Urinary bladder (tissue), 4 donors: Measurements from ENCODE around the gene LPIN1. TPM values are rescaled to one million over a fixed set of nuclear protein-coding genes. Genes with fewer than 3 reads are reported as not detected.

ENCODE experiments used
- DNase-seq: peaks from one replicate; pipeline ENCODE4 v3.0.0-alpha.2; 2015; ENCODE audit errors: extremely low spot score
- H3K27ac ChIP-seq: one replicate; pipeline ENCODE4 v1.5.1; 2013; ENCODE audit warnings: low read depth, mild to moderate bottlenecking, moderate library complexity
- H3K36me3 ChIP-seq: one replicate; pipeline ENCODE4 v1.6.1; 2013; ENCODE audit warnings: mild to moderate bottlenecking, moderate library complexity; ENCODE audit not compliant: insufficient read depth
- H3K4me1 ChIP-seq: one replicate; pipeline ENCODE4 v1.6.1; 2013; ENCODE audit warnings: mild to moderate bottlenecking, moderate library complexity; ENCODE audit not compliant: insufficient read depth
- H3K4me3 ChIP-seq: one replicate; pipeline ENCODE4 v1.5.1; 2013; ENCODE audit warnings: low read depth, low read length
- WGBS: extraction: QIAGEN DNeasy Blood & Tissue Kit; methylation state at CpG from one replicate; pipeline ENCODE4 v1.1.7; 2013; 5-methylcytosine and 5-hydroxymethylcytosine counted together
- polyA plus RNA-seq: library from polyadenylated mRNA; stranded (reverse); fragments of 200-250 nt; gene quantifications from one replicate; pipeline ENCODE4 v1.2.3, GENCODE V29; 2013
- small RNA-seq: library from RNA; depleted of rRNA; stranded (forward); fragments of <200 nt; gene quantifications from one replicate; pipeline ENCODE3, GENCODE V24; 2014
- total RNA-seq: library from RNA; depleted of rRNA; stranded (reverse); fragments of >200 nt; gene quantifications from one replicate; pipeline ENCODE4 v1.2.3, GENCODE V29; 2014
- donor health status: healthy with polysubstance abuse.
- donor health status: healthy.

LPIN1 gene
- total and polyA plus RNA-seq, 2 donors, result 27.3 to 34.1 TPM

DNA sequence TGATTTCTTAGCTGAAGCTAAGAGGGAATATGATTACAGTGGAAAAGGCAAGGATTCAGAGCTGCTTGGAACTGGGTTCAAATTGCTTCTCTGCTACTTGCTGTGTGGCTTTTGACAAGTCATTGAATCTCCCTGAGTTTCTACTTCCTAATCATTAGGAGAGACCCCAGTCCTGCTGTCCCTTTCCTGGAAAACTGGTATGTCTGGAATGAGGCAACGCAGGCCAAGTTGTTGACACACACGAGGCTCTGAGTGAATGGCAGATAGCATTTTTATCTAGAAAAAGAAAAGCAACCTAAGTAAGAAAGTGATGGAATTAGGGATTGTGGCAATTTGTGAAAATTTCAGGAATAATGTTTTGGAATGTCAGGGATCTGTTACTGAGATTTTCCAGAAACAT, 123.6 kb downstream of the LPIN1 start:
- 68% methylated on average over 2 of the region's 2 CpGs for WGBS
- Histone ChIP-seq H3K4me3 (no peak overlapping the region), H3K27ac (no peak overlapping the region), H3K4me1 (no peaks in the 10 kb centered on the region), H3K36me3 (no peaks in the 10 kb centered on the region)
- DNase-seq, result no peak

DNA sequence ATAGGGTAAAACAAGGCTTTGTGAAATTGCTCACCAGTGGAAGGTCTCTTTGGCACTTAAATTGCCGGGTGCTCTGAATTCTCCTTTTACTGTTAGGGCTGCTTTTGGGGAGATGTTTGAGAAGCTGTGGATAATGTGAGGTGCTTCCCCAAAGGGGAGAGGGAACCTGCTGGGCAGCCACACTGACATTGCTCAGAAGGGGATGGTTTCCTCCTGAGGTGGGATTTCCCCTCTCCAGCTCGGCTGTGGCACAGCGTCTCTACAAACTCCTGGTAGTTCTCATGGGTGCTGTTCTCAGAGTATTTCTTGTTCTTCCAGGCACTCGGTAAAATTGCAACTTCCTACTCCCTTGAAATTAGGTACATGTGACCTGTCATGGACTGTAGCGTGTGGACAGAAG, 124.2 kb downstream of the LPIN1 start:
- H3K4me1 ChIP-seq, result no peaks in the 10 kb centered on the region
- H3K27ac ChIP-seq, result no peak overlapping the region
- WGBS, result 90% methylated on average over 5 of the region's 5 CpGs
- no peaks in the 10 kb centered on the region for H3K36me3 ChIP-seq
- no peak for DNase-seq
- H3K4me3 ChIP-seq, result no peak overlapping the region

DNA sequence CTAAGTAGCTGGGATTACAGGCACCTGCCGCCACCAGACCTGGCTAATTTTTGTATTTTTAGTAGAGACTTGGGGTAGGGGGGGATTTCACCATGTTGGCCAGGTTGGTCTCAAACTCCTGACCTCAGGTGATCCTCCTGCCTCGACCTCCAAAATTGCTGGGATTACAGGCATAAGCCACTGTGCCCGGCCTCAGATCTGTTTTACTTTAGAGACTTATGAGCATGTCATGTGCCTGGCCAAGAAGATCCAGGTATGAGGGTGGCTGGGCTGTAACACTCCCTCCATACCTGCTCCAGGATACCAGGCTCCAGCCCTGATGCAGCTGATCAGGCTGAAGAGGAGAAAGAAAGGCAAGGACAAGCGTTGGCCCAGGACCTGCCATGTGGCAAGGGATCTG, 125.0 kb downstream of the LPIN1 start:
- no peak overlapping the region for H3K4me3 ChIP-seq
- no peaks in the 10 kb centered on the region for H3K36me3 ChIP-seq
- no peaks in the 10 kb centered on the region for H3K4me1 ChIP-seq
- no peak for DNase-seq
- no peak overlapping the region for H3K27ac ChIP-seq
- WGBS, result 90% methylated on average over 4 of the region's 4 CpGs

DNA sequence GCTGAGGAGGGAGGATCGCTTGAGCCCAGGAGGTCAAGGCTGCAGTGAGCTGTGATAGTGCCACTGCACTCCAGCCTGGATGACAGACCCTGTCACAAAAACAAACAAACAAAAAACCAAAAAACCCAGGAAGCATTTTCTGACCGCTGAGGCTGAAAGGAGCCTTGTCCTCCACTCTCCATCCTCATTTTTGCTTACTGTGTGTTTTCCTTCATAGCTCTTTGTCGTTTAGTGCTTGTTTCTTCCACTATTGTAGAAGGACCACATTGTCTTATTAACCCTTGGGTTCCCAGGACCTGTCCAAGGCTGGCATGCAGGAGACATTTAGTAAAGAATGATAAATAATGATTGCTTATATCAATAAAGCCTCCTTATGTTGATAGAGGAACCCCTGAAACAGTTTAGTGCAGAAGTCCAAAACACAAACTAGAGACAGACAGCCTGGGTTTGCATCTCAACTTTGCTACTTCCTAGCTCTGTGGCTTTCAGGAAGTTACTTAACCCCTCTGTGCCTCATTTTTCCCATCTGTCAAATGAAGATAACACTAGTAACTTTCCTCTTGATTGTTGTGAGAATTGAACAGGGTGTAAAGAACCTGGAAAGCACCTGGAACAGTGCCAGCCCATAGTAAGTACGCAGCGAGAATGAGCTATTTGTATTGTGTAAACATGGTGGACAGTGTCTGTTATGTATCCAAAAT, 126.0 kb downstream of the LPIN1 start:
- 45% methylated on average over 5 of the region's 5 CpGs for WGBS

DNA sequence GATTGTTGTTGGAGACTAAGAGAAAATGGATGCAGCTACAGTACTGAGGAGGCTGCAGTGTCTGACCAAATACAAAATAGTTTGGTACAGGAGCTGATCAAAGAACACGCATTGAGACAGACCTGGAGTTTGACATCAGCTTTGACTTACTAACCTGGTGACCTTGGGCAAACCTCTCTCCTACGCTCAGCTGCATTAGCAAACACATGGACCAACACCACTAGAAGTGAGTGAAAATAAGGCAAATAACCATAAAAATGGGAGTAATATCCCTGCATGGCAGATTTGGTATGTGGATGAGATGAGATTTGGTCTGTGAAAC, 126.5 kb downstream of the LPIN1 start:
- H3K4me1 ChIP-seq, result no peaks in the 10 kb centered on the region
- DNase-seq, result no peak
- no peak overlapping the region for H3K27ac ChIP-seq
- WGBS, result 91% methylated on average over 2 of the region's 2 CpGs
- H3K36me3 ChIP-seq, result no peaks in the 10 kb centered on the region
- no peak overlapping the region for H3K4me3 ChIP-seq

More for the DNA sequence above, 126.0 kb downstream of the LPIN1 start:
- DNase-seq, result no peak
- Histone ChIP-seq H3K27ac (no peak overlapping the region), H3K4me3 (no peak overlapping the region), H3K4me1 (no peaks in the 10 kb centered on the region), H3K36me3 (no peaks in the 10 kb centered on the region)

DNA sequence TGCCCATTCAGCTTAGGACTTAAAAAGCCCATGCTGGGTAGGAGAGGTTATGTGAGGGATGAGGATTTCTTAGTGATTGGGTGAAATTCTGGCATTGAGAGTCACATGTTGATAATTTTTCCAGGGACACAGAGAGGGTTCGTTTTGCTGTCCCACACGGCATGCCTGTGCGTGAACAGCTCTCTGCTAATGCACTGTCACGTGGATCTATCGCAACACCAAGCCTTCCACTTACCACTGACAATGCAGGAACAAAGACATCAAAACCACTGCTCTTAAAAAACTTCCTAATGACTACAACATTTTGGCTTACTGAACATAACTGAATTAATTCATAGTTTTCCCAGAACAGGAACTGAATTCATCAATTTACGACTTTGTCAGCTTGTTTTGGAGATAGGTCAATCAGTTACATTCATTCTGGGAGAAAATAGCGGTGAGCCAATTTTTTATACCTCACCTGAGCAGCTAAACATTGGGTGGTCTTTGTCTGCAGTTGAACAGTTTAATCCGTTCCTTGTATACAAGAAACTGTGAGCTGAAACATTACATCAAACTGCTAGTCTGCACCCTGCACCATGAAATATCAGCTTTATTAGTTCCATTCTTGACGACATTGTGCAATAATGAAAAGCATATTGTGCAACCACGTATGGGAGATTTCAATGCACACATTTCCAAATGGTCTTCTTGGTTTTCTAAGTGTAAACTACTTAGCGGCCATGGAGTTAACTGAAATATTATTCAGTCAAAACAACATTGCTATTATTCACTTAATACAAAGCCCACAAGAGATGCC, 127.1 kb downstream of the LPIN1 start:
- H3K4me3 ChIP-seq, result no peak overlapping the region
- H3K36me3 ChIP-seq, result no peaks in the 10 kb centered on the region
- H3K27ac ChIP-seq, result no peak overlapping the region
- 66% methylated on average over 11 of the region's 11 CpGs for WGBS
- H3K4me1 ChIP-seq, result no peaks in the 10 kb centered on the region
- DNase-seq, result no peak

DNA sequence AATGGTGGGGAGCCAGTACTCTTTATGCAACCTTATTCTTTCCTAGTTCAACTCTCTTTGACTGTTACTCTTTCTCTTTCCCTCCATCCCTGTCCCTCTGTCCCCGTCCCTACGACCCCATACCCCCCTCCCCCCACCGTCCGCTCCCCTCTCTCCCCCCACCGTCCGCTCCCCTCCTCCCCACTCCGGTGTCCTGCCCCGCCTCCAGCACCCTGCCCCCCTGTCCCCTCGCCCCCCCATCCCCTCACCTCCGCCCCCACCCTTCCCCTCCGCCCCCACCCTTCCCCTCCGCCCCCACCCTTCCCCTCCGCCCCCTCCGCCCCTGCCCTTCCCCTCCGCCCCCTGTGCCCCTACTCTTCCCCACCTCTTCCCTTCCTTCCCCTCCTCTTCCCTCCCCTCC, 128.4 kb downstream of the LPIN1 start:
- Histone ChIP-seq H3K4me1 (no peaks in the 10 kb centered on the region), H3K4me3 (no peak overlapping the region), H3K36me3 (no peaks in the 10 kb centered on the region), H3K27ac (no peak overlapping the region)
- no peak for DNase-seq
- WGBS, result 79% methylated on average over 15 of the region's 15 CpGs

DNA sequence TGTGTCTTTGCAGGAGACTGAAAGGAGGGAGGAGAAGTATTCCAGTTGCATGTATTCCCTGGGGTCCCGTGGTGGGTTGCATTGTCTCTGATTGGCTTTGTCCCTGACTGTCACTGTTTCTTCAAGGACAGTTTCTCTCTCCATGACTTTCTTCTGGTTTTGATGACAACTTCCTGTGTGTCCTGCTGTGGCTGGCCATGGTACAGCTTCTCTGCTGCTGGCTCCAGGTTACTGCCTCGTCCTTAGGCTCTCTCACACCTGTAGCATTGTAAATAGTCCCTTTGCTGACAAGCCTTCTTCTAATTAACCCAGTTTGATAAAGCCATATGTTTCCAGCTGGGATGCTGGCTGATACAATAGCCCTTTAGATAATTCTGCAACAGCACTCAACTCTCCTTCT, 129.0 kb downstream of the LPIN1 start:
- H3K36me3 ChIP-seq, result no peaks in the 10 kb centered on the region
- 78% methylated on average over 2 of the region's 2 CpGs for WGBS
- no peak for DNase-seq

DNA sequence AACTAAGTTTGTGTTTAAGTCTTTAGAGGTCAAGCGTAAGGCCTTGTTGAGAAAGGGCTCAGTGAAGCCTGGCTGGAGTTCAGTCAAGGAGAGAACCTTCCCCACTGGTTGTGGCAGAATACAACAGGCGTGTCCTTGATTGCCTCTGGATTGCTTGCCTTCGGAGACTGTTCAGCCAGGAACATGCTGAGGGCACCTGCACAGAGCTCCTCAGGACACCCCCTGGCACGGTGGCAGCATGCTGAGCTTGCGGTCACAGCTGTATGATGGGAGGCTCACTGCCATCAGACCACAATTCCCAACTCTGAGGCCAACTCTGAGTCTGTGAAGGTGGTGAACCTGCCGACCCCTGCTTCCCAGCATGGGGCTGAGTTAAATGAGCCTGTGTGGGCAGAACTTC, 130.0 kb downstream of the LPIN1 start:
- DNase-seq, result no peak
- Histone ChIP-seq H3K36me3 (no peaks in the 10 kb centered on the region), H3K4me1 (no peaks in the 10 kb centered on the region), H3K27ac (no peak overlapping the region), H3K4me3 (no peak overlapping the region)
- WGBS, result 97% methylated on average over 6 of the region's 6 CpGs

More for the DNA sequence above, 129.0 kb downstream of the LPIN1 start:
- Histone ChIP-seq H3K4me3 (no peak overlapping the region), H3K4me1 (no peaks in the 10 kb centered on the region), H3K27ac (no peak overlapping the region)

DNA sequence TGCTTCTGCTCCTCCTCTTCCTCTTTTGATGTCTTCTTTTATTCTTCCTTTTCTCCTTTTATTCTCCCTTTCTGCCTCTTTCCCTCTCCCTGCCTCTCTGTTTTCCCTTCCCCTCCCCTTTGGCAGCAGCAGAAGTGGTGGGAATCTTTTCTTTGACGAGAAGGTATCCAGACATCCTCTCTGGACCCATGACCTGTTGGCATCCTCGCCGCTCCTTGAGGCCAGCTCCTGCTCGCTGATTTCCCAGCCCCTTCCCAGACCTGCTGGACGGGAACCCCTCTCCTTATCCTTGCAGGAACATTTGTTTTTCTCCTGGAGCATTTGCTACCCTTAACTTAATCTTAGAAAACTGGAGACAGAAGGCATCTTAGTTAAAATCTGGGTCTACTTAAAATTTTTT, 130.5 kb downstream of the LPIN1 start:
- no peak for DNase-seq
- Histone ChIP-seq H3K4me3 (no peak overlapping the region), H3K27ac (no peak overlapping the region), H3K4me1 (no peaks in the 10 kb centered on the region), H3K36me3 (no peaks in the 10 kb centered on the region)
- WGBS, result 89% methylated on average over 5 of the region's 5 CpGs

Small RNAs within 50 kb of the gene (small RNA-seq; reads per million reads assigned to genes)
- not detected for gene MIR4262
- 0.12 reads per million for gene MIR548S

Other genes starting within 250 kb of the LPIN1 start
- gene GREB1, start 212.6 kb upstream of the LPIN1 start, total RNA-seq, result 9.1 TPM
- 0.86 TPM for gene GREB1, start 212.6 kb upstream of the LPIN1 start, polyA plus RNA-seq
- not detected for gene NTSR2, start 76.4 kb upstream of the LPIN1 start, total RNA-seq
- gene NTSR2, start 76.4 kb upstream of the LPIN1 start, polyA plus RNA-seq, result 0.05 TPM